Glutamatergic neuron (in vitro differentiated cells): Measurements from ENCODE around the gene ARHGAP24. TPM values are rescaled to one million over a fixed set of nuclear protein-coding genes. Genes with fewer than 3 reads are reported as not detected.
A peak's percentile ranks its signal among the peaks of the same experiment; 100 is the strongest.
"Not testable (repeated sequence)": the region's sequence is repeated elsewhere in the genome, so short reads cannot be mapped to it uniquely, and the experiment has no call there.

Source experiments
- DNase-seq: peaks from one replicate; pipeline ENCODE4 v3.0.0; 2022
- H3K27ac Mint-ChIP-seq: one replicate; pipeline ENCODE4 v1.8.0; 2020; ENCODE audit warnings: mild to moderate bottlenecking, mixed read lengths, inconsistent platforms; ENCODE audit not compliant: unreplicated experiment
- H3K27me3 Mint-ChIP-seq: one replicate; pipeline ENCODE4 v1.8.0; 2020; ENCODE audit warnings: mild to moderate bottlenecking, moderate library complexity, mixed read lengths, inconsistent platforms; ENCODE audit not compliant: unreplicated experiment
- H3K36me3 Mint-ChIP-seq: one replicate; pipeline ENCODE4 v1.8.0; 2020; ENCODE audit warnings: mild to moderate bottlenecking, mixed read lengths, inconsistent platforms; ENCODE audit not compliant: unreplicated experiment
- H3K4me1 Mint-ChIP-seq: one replicate; pipeline ENCODE4 v1.8.0; 2020; ENCODE audit warnings: mild to moderate bottlenecking, low read depth, mixed read lengths, inconsistent platforms; ENCODE audit not compliant: unreplicated experiment
- H3K4me3 Mint-ChIP-seq: one replicate; pipeline ENCODE4 v1.8.0; 2020; ENCODE audit warnings: mild to moderate bottlenecking, mixed read lengths, inconsistent platforms; ENCODE audit not compliant: unreplicated experiment
- H3K9me3 Mint-ChIP-seq: one replicate; pipeline ENCODE4 v1.8.0; 2020; ENCODE audit warnings: mild to moderate bottlenecking, moderate library complexity, mixed read lengths, inconsistent platforms; ENCODE audit not compliant: unreplicated experiment
- CTCF ChIP-seq: fragments of 200-600 bp; sonication (generic); IDR thresholded peaks from one replicate; pipeline ENCODE4 v1.5.0; 2021; ENCODE audit not compliant: partially characterized antibody, unreplicated experiment
- total RNA-seq: library from RNA; stranded (reverse); fragmentation: NEBNext Ultra II Directional; extraction: Animal tissue kit (Norgen Biotek cat#: 25700); gene quantifications from one replicate; pipeline ENCODE4 v1.2.1, GENCODE V29; 2021; ENCODE audit not compliant: unreplicated experiment

The ARHGAP24 gene
- total RNA-seq, 1 donor from 2014 or later, result 1.6 TPM

- H3K27me3 Mint-ChIP-seq, result peaks cover 2% of the 10 kb centered on the region
- H3K36me3 Mint-ChIP-seq, result no peaks in the 10 kb centered on the region
- peaks cover 11% of the 10 kb centered on the region for H3K4me1 Mint-ChIP-seq
- no peak for TF ChIP-seq CTCF
- DNase-seq, result no peak
- no peaks in the 10 kb centered on the region for H3K9me3 Mint-ChIP-seq
- peak overlapping the region; percentile 19 for H3K27ac Mint-ChIP-seq
- no peak overlapping the region for H3K4me3 Mint-ChIP-seq
Observed at GRCh38 chr4:85836588-85837438, 361.9 kb downstream of the ARHGAP24 start.

GRCh38 chr4:85837439-85837733 is 362.4 kb downstream of the ARHGAP24 start:
- Mint-ChIP-seq H3K27me3 (peaks cover 2% of the 10 kb centered on the region), H3K9me3 (no peaks in the 10 kb centered on the region), H3K27ac (no peak overlapping the region), H3K36me3 (no peaks in the 10 kb centered on the region), H3K4me1 (peaks cover 11% of the 10 kb centered on the region), H3K4me3 (no peak overlapping the region)
- DNase-seq, result no peak
- TF ChIP-seq CTCF, result no peak

- DNase-seq, H3K27me3 Mint-ChIP-seq, H3K27ac Mint-ChIP-seq, H3K4me3 Mint-ChIP-seq, H3K9me3 Mint-ChIP-seq, H3K36me3 Mint-ChIP-seq: not testable (repeated sequence)
- peaks cover 11% of the 10 kb centered on the region for H3K4me1 Mint-ChIP-seq
Observed at GRCh38 chr4:85839981-85840451, 365.1 kb downstream of the ARHGAP24 start.

GRCh38 chr4:85842540-85842939 is 367.6 kb downstream of the ARHGAP24 start:
- no peak overlapping the region for H3K4me3 Mint-ChIP-seq
- no peaks in the 10 kb centered on the region for H3K36me3 Mint-ChIP-seq
- no peak for TF ChIP-seq CTCF
- no peak for DNase-seq
- H3K27ac Mint-ChIP-seq, result no peak overlapping the region
- H3K9me3 Mint-ChIP-seq, result no peaks in the 10 kb centered on the region
- H3K27me3 Mint-ChIP-seq, result peaks cover 2% of the 10 kb centered on the region
- H3K4me1 Mint-ChIP-seq, result peaks cover 5% of the 10 kb centered on the region

- not testable (repeated sequence) for H3K27me3 Mint-ChIP-seq, H3K4me1 Mint-ChIP-seq, H3K36me3 Mint-ChIP-seq, H3K4me3 Mint-ChIP-seq, H3K9me3 Mint-ChIP-seq, DNase-seq, H3K27ac Mint-ChIP-seq
Observed at GRCh38 chr4:85853740-85854139, 378.8 kb downstream of the ARHGAP24 start.

GRCh38 chr4:85854546-85854945 is 379.6 kb downstream of the ARHGAP24 start:
- TF ChIP-seq CTCF, result no peak
- Mint-ChIP-seq H3K4me1 (no peaks in the 10 kb centered on the region), H3K27me3 (no peaks in the 10 kb centered on the region), H3K36me3 (no peaks in the 10 kb centered on the region), H3K27ac (no peak overlapping the region), H3K9me3 (no peaks in the 10 kb centered on the region), H3K4me3 (no peak overlapping the region)
- DNase-seq, result no peak
